Measurements from ENCODE around the gene EPB41L4A.

Gene EPB41L4A

GRCh38 chr5:112412346-112412745, 6.7 kb downstream of the EPB41L4A start:
- DNase-seq (ENCODE audit: low spot score), result no peak
- TF ChIP-seq CTCF (IDR thresholded peaks at IDR 0.05; ENCODE audit: extremely low read depth, missing control alignments), result no peak

DNA sequence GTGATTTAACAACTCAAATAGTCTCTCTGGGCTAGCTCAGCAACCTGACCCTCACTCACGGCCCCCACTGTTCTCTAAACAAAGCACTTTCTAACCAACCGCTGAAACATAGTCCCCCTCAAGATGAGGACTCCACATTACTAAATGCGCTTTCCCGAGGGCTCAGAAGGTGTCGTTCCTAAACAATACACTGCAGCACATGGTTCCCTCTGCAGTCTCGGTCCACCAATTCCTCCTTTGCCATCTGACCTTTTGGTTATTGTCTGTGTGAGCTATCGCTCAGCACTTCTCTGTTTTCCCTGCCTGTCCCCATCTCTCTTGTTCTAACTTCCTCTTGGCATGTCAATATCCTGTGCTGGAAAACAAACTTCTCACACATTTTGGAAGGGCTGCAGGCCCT, 7.2 kb downstream of the EPB41L4A start:
- TF ChIP-seq CTCF (IDR thresholded peaks at IDR 0.05; ENCODE audit: extremely low read depth, missing control alignments), result no peak
- no peak for DNase-seq (ENCODE audit: low spot score)

DNA sequence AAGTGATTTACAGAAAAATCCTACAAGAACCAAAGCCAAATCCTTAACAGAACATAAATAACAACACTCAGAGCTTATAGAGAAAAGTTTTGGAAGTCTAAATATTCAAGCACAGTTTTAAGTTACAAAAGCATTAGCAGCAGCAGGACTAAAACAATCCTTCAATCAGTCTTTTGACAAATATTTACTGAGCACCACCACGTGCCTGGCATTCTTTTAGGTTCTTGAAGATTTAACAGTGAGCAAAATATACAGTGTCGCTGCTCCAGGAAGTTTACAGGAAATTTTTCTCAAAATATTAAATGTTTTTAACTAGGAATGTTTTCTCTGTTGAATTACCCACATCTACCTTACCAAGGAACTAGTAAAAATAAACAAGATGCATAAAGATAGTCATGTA, 11.4 kb downstream of the EPB41L4A start:
- TF ChIP-seq CTCF (IDR thresholded peaks at IDR 0.05; ENCODE audit: extremely low read depth, missing control alignments), result no peak
- DNase-seq (ENCODE audit: low spot score), result no peak

- no peak for DNase-seq (ENCODE audit: low spot score)
- TF ChIP-seq CTCF (IDR thresholded peaks at IDR 0.05; ENCODE audit: extremely low read depth, missing control alignments), result no peak
Measured at GRCh38 chr5:112407240-112407639, 11.8 kb downstream of the EPB41L4A start.

GRCh38 chr5:112403069-112403468, 16.0 kb downstream of the EPB41L4A start:
- no peak for TF ChIP-seq CTCF (IDR thresholded peaks at IDR 0.05; ENCODE audit: extremely low read depth, missing control alignments)
- DNase-seq (ENCODE audit: low spot score), result no peak

DNA sequence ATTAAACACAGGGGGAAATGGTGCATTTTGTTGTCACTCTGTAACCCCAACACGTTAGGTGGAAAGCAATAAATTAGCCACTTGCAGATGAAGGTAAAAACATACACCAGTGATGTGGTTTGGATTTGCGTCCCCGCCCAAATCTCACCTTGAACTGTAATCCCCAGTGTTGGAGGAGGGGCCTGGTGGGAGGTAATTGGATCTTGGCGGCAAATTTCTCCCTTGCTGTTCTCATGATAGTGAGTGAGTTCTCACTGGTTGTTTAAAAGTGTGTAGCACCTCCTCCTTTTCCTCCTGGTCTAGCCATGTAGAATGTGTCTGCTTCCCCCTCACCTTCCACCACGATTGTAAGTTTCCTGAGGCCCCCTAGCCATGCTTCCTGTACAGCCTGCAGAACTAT, 17.2 kb downstream of the EPB41L4A start:
- no peak for DNase-seq (ENCODE audit: low spot score)
- no peak for TF ChIP-seq CTCF (IDR thresholded peaks at IDR 0.05; ENCODE audit: extremely low read depth, missing control alignments)

DNA sequence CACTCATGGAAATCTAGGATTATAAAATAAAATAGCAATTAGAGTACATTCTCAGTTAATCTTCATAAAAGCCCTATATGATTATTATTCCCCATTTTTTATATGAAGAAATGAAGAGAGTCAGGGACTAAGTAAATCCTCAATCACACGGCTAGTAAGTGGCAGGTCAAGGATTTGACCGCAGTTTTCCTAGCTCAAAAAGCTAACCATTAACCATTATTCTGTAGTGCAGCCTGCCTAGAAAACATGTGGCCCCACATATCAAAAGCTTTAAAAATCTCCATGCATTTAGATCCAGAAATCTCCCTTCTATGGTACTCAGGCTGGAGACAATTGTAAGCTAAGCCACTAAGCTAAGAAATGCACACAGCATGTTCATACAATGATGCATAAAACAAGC, 21.4 kb downstream of the EPB41L4A start:
- DNase-seq (ENCODE audit: low spot score), result no peak
- no peak for TF ChIP-seq CTCF (IDR thresholded peaks at IDR 0.05; ENCODE audit: extremely low read depth, missing control alignments)

Data from GM20000 (cell line).